Vagina (tissue), 2 donors: ENCODE results near the gene CARD14. TPM values are rescaled to one million over a fixed set of nuclear protein-coding genes. Genes with fewer than 3 reads are reported as not detected.

Source experiments
- DNase-seq, 2 donors: peaks; one replicate each; pipeline ENCODE4 v3.0.0-alpha.2; 2017; ENCODE audit errors: extremely low spot score in 2 of 2
- H3K27ac ChIP-seq: fragments of 200-600 bp; sonication (generic); one replicate; pipeline ENCODE4 v1.5.1; 2019
- H3K27me3 ChIP-seq: fragments of 200-600 bp; sonication (generic); one replicate; pipeline ENCODE4 v1.5.1; 2019
- H3K36me3 ChIP-seq, 2 donors: fragments of 200-600 bp; sonication (generic); one replicate each; pipeline ENCODE4 v1.5.1; 2017 to 2019
- H3K4me1 ChIP-seq: fragments of 200-600 bp; sonication (generic); one replicate; pipeline ENCODE4 v1.5.1; 2019
- H3K4me3 ChIP-seq, 2 donors: fragments of 200-600 bp; sonication (generic); 1 replicate in 1 of 2; 2 replicates in 1 of 2; pipeline ENCODE4 v1.5.1; 2016 to 2019
- H3K9me3 ChIP-seq: fragments of 200-600 bp; sonication (generic); one replicate; pipeline ENCODE4 v1.5.1; 2019
- POLR2A ChIP-seq, 2 donors: fragments of 450-650 bp; IDR thresholded peaks; one replicate each; pipeline ENCODE4 v1.6.1; 2017; ENCODE audit warnings: antibody characterized with exemption in 2 of 2, mild to moderate bottlenecking in 2 of 2, moderate library complexity in 2 of 2
- POLR2AphosphoS5 ChIP-seq, 2 donors: sonication (generic); formaldehyde crosslinking; IDR thresholded peaks; one replicate each; pipeline ENCODE4 v1.9.0; 2017; ENCODE audit warnings: antibody characterized with exemption in 2 of 2, mild to moderate bottlenecking in 2 of 2, low read depth in 1 of 2; ENCODE audit not compliant: insufficient read depth in 1 of 2
- intact Hi-C: fragments of 100-400 bp; cut with DNase I; formaldehyde crosslinking; loops from one replicate; pipeline ENCODE4 v1.15.1; 2023
- total RNA-seq: library from RNA; depleted of rRNA; stranded (reverse); fragments of >200 nt; gene quantifications from one replicate; pipeline ENCODE4 v1.2.3, GENCODE V29; 2016
- TF ChIP-seq, protein P1 (sequence below), 3 experiments: fragments of 450-650 bp in 2 of 3; fragments of 200-600 bp in 1 of 3; sonication (generic) in 1 of 3; IDR thresholded peaks; one replicate each; pipeline ENCODE4 v1.5.1; 2017 to 2019; ENCODE audit warnings: antibody characterized with exemption in 3 of 3, mild to moderate bottlenecking in 2 of 3, moderate library complexity in 2 of 3

CARD14 gene
- total RNA-seq, result 30.0 TPM

DNA sequence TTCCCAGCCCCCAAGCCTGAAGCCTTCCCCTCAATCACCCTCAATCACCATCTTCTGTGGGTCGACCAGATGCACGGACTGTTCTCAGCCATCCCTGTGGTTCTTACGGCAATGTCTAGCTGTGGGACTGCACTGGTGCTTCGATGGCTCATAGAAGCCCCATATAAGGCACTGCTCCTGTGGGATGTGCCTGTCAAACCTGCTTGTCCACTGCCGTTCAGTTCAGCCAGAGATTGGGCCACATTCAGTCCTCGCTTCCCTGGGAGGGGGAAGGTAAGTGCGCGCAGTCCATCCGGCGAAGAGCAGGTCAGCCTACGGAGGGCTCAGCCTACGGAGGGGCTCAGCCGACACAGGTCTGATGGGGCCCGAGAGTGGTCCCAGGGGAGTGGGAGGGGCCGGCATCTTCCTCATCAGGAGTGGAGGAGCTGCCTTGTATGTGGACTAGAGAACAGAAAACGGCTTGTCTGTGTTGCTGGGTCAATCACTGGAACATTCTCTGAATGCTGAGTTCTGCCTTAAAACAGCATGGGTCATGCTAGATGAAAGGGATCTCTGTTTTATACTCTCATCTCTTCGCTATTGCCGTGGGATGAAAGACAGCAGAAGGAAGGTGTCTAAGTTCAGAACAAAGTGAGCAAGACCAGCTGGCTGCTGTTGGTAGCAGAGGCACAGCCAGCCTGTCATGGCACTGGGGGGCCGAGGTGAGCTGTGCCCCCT lies at the start of gene CARD14:
CARD14 (plus strand) TSS at position 247 of the 717 bp plus-strand sequence. CDS start 11,409 bp downstream, outside the sequence.
- peak within 1 kb of the TSS in 1 of 2 donors; percentile 30 for H3K4me3 ChIP-seq

DNA sequence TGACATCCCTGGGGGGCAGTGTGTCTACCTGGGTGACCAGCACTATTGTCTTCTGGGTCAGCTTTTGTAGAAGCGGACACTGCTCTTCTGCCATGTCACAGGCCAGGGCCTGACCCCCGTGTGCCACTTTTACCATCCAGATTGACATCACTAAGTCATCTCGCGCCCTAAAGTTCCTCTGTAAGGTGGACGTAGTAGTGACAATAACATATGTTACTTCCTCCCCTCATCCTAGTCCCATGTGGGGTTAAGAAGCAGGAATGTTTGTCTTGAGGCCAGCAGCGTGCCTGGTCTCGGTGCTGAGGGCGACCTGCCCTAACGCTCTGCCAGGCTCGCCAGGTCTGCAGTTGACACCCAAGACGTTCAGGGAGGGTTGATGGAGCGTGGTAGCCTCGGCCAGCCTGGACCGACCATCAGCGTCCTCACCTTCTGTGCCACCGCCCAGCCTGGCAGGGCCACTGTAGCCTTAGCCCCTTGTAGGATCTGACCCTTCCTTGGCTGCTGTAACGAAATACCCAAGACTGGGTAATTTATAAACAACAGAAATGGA lies 47.7 kb upstream of the CARD14 start:
- no peaks in the 10 kb centered on the region for H3K9me3 ChIP-seq
- H3K36me3 ChIP-seq, result peaks cover 0 to 7% of the 10 kb centered on the region in 2 donors
- no peak overlapping the region for H3K4me3 ChIP-seq
- TF ChIP-seq POLR2A (IDR thresholded peaks at IDR 0.05), result no peak
- TF ChIP-seq POLR2AphosphoS5 (IDR thresholded peaks at IDR 0.05; ENCODE audit: insufficient read depth in 1 of 2, low read depth in 1 of 2), result no peak
- TF ChIP-seq, protein P1, sequence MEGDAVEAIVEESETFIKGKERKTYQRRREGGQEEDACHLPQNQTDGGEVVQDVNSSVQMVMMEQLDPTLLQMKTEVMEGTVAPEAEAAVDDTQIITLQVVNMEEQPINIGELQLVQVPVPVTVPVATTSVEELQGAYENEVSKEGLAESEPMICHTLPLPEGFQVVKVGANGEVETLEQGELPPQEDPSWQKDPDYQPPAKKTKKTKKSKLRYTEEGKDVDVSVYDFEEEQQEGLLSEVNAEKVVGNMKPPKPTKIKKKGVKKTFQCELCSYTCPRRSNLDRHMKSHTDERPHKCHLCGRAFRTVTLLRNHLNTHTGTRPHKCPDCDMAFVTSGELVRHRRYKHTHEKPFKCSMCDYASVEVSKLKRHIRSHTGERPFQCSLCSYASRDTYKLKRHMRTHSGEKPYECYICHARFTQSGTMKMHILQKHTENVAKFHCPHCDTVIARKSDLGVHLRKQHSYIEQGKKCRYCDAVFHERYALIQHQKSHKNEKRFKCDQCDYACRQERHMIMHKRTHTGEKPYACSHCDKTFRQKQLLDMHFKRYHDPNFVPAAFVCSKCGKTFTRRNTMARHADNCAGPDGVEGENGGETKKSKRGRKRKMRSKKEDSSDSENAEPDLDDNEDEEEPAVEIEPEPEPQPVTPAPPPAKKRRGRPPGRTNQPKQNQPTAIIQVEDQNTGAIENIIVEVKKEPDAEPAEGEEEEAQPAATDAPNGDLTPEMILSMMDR (IDR thresholded peaks at IDR 0.05), result no peak
- H3K27me3 ChIP-seq, result no peaks in the 10 kb centered on the region
- no peaks in the 10 kb centered on the region for H3K4me1 ChIP-seq
- H3K27ac ChIP-seq, result no peak overlapping the region
- no peak for DNase-seq
- intact Hi-C loops, result no loop called here

More for the DNA sequence above, at the start of gene CARD14:
- Histone ChIP-seq H3K4me1 (no peaks in the 10 kb centered on the region), H3K9me3 (no peaks in the 10 kb centered on the region), H3K36me3 (no peaks in the 10 kb centered on the region), H3K27ac (peak within 1 kb of the TSS; percentile 13), H3K27me3 (no peaks in the 10 kb centered on the region)
- no peak for DNase-seq
- TF ChIP-seq POLR2AphosphoS5 (IDR thresholded peaks at IDR 0.05; ENCODE audit: insufficient read depth in 1 of 2, low read depth in 1 of 2) (peak; percentile 58 to 72), POLR2A (IDR thresholded peaks at IDR 0.05) (peak in 1 of 2 donors; percentile 7)
- TF ChIP-seq, protein P1 (IDR thresholded peaks at IDR 0.05), result no peak
- intact Hi-C loops, result no loop called here

DNA sequence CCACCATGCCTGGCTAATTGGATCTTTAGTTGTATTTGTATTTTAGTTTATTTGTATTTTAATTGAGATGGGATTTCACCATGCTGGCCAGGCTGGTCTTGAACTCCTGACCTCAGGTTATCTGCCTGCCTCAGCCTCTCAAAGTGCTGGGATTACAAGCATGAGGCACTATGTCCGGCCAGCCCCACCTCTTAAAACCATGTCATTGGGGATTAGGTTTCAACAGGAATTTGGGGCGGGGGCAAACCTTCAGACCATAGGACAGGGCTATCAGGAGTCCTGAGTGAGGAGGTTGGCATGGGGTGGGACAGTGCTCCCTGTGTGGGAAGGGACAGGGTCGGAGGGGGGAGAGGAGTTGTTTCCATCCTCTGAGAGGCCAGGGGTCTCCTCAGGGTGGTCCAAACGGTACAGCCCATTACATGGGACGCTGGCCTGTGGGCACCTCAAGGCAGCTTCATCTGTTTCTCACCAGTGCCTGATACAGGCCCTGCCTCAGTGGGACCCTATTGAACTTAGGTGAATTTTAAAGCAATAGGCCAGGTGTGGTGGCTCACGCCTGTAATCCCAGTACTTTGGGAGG lies 46.8 kb upstream of the CARD14 start:
- TF ChIP-seq, protein P1 (IDR thresholded peaks at IDR 0.05), result no peak
- TF ChIP-seq POLR2A (IDR thresholded peaks at IDR 0.05) (no peak), POLR2AphosphoS5 (IDR thresholded peaks at IDR 0.05; ENCODE audit: insufficient read depth in 1 of 2, low read depth in 1 of 2) (no peak)
- DNase-seq, result no peak
- H3K27ac ChIP-seq, result no peak overlapping the region
- intact Hi-C loops, result no loop called here
- H3K36me3 ChIP-seq, result peaks cover 0 to 7% of the 10 kb centered on the region in 2 donors
- H3K4me3 ChIP-seq, result no peak overlapping the region
- H3K9me3 ChIP-seq, result no peaks in the 10 kb centered on the region
- no peaks in the 10 kb centered on the region for H3K27me3 ChIP-seq
- no peaks in the 10 kb centered on the region for H3K4me1 ChIP-seq

DNA sequence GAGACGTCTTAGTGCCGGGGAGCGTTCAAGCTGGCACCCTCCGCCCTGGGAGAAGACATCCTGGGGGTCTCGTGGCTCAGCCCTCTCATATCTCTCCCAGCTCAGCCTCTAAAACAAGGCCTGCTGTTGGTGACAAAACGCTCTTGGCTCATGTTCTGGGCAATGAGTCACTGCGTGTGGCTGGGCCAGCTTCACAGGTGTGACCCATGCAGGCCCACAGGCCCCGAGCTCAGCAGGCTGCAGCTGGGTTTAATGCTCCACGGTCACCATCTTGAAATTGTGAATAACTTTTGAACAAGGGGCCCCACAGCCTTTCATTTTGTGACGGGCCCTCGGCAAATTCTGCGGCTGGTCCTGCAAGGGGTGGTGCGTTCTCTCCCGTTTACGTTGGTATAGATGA lies 46.0 kb upstream of the CARD14 start:
- intact Hi-C loops, result no loop called here
- no peak for TF ChIP-seq POLR2A (IDR thresholded peaks at IDR 0.05)
- Histone ChIP-seq H3K9me3 (no peaks in the 10 kb centered on the region), H3K36me3 (peaks cover 0 to 7% of the 10 kb centered on the region in 2 donors), H3K4me1 (no peaks in the 10 kb centered on the region), H3K27ac (no peak overlapping the region), H3K27me3 (no peaks in the 10 kb centered on the region), H3K4me3 (no peak overlapping the region)
- DNase-seq, result no peak

DNA sequence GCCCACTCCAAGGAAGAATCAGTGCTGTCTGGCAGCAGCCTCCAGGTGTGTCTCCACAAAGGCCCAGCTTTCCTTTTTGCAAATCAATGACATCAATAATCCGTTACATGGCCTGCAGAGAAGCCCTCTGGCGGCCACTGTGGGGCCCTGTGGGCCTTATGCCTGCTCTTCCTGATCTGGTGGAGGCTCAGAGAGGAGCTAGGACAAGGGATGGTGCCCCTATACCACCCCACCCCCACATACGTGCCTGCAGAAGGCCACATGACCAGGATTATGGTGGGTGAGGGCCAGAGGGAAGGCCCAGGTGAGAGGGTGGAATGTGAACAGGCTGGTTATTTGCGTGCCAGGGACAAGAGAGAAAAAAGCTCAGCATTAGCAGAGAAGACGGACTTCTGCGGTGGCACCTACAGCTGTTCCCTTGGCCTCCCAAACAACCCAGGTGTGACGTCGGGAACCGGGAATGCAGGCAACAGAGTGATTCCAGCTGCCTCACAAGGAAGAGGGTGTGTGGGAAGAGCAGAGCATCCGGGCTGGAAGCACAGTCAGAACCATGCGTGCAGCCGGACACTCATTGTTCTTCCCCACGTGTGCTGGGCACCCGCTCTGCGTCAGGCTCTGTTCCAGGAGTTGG lies 45.4 kb upstream of the CARD14 start:
- intact Hi-C loops, result no loop called here

More for the DNA sequence above, 45.4 kb upstream of the CARD14 start:
- Histone ChIP-seq H3K4me3 (no peak overlapping the region), H3K4me1 (no peaks in the 10 kb centered on the region), H3K9me3 (no peaks in the 10 kb centered on the region), H3K27me3 (no peaks in the 10 kb centered on the region), H3K27ac (no peak overlapping the region), H3K36me3 (peaks cover 0 to under 1% of the 10 kb centered on the region in 2 donors)
- DNase-seq, result no peak
- TF ChIP-seq POLR2AphosphoS5 (IDR thresholded peaks at IDR 0.05; ENCODE audit: insufficient read depth in 1 of 2, low read depth in 1 of 2) (no peak), POLR2A (IDR thresholded peaks at IDR 0.05) (no peak)
- TF ChIP-seq, protein P1 (IDR thresholded peaks at IDR 0.05), result no peak
